ENCODE data around the gene AQP3. TPM values are rescaled to one million over a fixed set of nuclear protein-coding genes. Genes with fewer than 3 reads are reported as not detected.
A peak's percentile ranks its signal among the peaks of the same experiment; 100 is the strongest.

Gene AQP3
- total and polyA plus RNA-seq, 2 experiments from 2014 or later: 97.1 to 123 TPM

DNA sequence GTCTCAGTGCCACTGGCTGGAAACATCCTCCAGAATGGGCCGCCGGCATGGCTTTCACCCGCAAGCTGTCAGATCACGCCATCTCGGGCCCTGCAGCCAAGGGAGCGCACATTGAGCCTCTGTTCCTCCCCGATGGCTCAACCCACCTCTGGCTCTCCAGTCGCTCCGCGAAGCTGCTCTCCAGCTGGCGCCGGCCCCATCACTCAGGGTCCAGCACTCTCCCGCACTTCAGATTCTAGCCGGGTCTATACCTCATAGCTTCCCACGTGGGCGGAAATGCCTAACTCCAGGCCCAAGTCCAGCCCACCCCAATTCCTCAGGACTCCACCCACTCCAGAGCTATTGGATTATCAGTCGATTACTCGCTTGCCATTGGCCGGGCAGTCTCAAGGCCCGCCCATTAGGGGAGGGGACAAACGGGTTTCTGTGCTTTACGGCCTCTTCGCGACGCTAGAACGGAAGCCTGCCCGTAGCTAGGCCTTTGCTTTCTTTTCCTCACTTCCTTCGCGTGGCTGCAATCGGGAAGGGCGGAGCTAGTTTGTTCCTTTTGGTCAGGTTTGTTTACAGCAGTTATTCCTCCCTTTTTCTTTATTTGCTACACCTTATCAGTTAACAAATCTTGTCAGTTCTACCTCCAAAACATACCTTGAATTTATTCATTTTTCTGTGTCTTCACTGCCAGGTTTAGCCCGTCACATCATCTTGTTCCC lies 26.4 kb upstream of the AQP3 start, which contains the start of gene NOL6:
NOL6 (minus strand) TSS at position 282 of the 710 bp plus-strand sequence; CDS start at position 200, 82 bp downstream.
- peak within 1 kb of the TSS; percentile 53 for H2AFZ ChIP-seq
- no peaks in the 10 kb centered on the region for H3K9me2 ChIP-seq (replicated peaks; ENCODE audit: insufficient read depth)
- no peaks in the 10 kb centered on the region for H3K36me3 ChIP-seq (replicated peaks; ENCODE audit: insufficient read depth, low read depth)
- H3K9me3 ChIP-seq (ENCODE audit: low read depth): no peaks in the 10 kb centered on the region
- TF ChIP-seq, protein P1, sequence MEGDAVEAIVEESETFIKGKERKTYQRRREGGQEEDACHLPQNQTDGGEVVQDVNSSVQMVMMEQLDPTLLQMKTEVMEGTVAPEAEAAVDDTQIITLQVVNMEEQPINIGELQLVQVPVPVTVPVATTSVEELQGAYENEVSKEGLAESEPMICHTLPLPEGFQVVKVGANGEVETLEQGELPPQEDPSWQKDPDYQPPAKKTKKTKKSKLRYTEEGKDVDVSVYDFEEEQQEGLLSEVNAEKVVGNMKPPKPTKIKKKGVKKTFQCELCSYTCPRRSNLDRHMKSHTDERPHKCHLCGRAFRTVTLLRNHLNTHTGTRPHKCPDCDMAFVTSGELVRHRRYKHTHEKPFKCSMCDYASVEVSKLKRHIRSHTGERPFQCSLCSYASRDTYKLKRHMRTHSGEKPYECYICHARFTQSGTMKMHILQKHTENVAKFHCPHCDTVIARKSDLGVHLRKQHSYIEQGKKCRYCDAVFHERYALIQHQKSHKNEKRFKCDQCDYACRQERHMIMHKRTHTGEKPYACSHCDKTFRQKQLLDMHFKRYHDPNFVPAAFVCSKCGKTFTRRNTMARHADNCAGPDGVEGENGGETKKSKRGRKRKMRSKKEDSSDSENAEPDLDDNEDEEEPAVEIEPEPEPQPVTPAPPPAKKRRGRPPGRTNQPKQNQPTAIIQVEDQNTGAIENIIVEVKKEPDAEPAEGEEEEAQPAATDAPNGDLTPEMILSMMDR (IDR thresholded peaks at IDR 0.05; ENCODE audit: poor library complexity): no peak
- TF ChIP-seq EZH2 (IDR thresholded peaks at IDR 0.05; ENCODE audit: borderline replicate concordance) (no peak), EZH2phosphoT487 (IDR thresholded peaks at IDR 0.05; ENCODE audit: low read depth, severe bottlenecking, unreplicated experiment) (no peak)
- H3K79me2 ChIP-seq: peaks cover 20% of the 10 kb centered on the region
- peaks cover 8% of the 10 kb centered on the region for H3K4me1 ChIP-seq (ENCODE audit: insufficient read depth)
- WGBS (ENCODE audit: low lambda C conversion rate, missing lambda C conversion rate): 1% methylated on average over 32 of the region's 32 CpGs
- H3K4me3 ChIP-seq: peak within 1 kb of the TSS; percentile 44
- DNase-seq (ENCODE audit: low spot score): peak; percentile 99
- peak within 1 kb of the TSS; percentile 51 for H3K27ac ChIP-seq
- H3K4me2 ChIP-seq: peak within 1 kb of the TSS; percentile 90
- no peaks in the 10 kb centered on the region for H4K20me1 ChIP-seq (ENCODE audit: insufficient read depth, poor library complexity, severe bottlenecking)
- H3K27me3 ChIP-seq: no peaks in the 10 kb centered on the region

DNA sequence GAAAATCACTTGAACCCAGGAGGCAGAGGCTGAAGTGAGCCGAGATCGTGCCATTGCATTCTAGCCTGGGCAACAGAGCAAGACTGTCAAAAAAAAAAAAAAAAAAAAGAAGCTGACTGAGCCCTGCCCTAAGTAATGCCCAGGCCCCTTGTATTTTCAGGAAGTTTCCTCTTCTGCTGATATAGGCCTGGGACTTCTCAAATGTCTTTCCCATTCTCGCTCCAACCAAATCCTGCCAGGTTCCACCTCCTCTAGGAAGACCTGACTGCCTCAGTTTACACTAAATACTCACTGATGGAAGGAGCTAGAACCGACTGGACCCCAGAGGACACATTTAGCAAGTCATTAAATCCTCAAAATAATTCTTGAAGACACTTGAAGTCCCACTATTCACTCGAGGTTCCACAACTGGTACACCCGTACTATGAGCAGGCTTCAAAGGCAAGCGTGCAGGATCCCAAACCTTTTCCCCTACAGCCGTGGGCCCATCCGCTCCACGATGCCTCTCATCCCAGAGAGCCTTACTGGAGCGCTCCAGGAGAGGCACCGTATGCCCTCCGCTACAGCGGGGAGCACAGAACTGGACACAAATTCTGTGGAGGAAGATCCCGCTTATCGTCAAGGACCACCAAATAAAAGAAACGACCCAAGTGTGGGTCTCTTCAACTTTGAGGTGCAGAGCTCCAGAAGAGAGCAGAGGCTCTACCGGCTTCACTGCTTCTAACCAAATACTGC lies 25.7 kb upstream of the AQP3 start:
- TF ChIP-seq, protein P1 (IDR thresholded peaks at IDR 0.05; ENCODE audit: poor library complexity): no peak
- TF ChIP-seq EZH2phosphoT487 (IDR thresholded peaks at IDR 0.05; ENCODE audit: low read depth, severe bottlenecking, unreplicated experiment) (no peak), EZH2 (IDR thresholded peaks at IDR 0.05; ENCODE audit: borderline replicate concordance) (no peak)
- Histone ChIP-seq H3K4me2 (peak overlapping the region; percentile 90), H4K20me1 (ENCODE audit: insufficient read depth, poor library complexity, severe bottlenecking) (no peaks in the 10 kb centered on the region), H2AFZ (peak overlapping the region; percentile 26), H3K4me1 (ENCODE audit: insufficient read depth) (peaks cover 8% of the 10 kb centered on the region), H3K4me3 (peak overlapping the region; percentile 34), H3K9me3 (ENCODE audit: low read depth) (no peaks in the 10 kb centered on the region), H3K36me3 (replicated peaks; ENCODE audit: insufficient read depth, low read depth) (no peaks in the 10 kb centered on the region), H3K79me2 (peaks cover 20% of the 10 kb centered on the region), H3K27ac (peak overlapping the region; percentile 5), H3K27me3 (no peaks in the 10 kb centered on the region), H3K9me2 (replicated peaks; ENCODE audit: insufficient read depth) (no peaks in the 10 kb centered on the region)
- 15% methylated on average over 18 of the region's 18 CpGs for WGBS (ENCODE audit: low lambda C conversion rate, missing lambda C conversion rate)
- DNase-seq (ENCODE audit: low spot score): no peak

DNA sequence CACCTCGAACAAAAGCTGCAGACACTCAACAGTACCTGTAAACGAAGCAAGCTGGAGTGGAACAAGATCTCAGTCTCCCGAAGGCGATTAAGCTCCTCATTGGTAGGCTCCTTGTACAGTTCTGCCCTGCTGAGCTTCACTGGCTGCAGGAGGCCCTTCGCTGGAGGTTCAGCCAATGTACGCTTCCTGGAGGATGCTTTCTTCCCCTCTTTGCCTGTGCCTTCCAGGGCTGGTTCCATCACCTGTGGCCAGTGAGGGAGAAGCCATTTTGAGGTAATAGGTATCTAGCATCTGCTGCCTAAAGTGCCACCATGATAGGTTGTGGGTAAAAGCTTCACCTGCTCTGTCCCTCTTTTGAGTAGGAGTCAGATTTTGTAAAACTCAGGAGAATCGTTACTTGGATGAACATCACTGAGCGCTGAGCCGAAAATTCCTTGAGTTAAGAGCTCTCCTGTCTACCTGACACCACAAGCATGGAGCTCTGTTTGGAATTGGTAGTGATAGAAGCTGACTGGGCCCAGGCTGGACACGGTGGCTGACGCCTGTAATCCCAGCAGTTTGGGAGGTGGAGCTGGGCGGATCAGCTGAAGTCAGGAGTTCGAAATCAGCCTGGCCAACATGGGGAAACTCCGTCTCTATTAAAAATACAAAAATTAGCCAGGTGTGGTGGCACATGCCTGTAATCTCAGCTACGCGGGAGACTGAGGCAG lies 24.9 kb upstream of the AQP3 start:
- no peak for TF ChIP-seq EZH2phosphoT487 (IDR thresholded peaks at IDR 0.05; ENCODE audit: low read depth, severe bottlenecking, unreplicated experiment)
- TF ChIP-seq, protein P1 (IDR thresholded peaks at IDR 0.05; ENCODE audit: poor library complexity): no peak
- no peak for TF ChIP-seq EZH2 (IDR thresholded peaks at IDR 0.05; ENCODE audit: borderline replicate concordance)
- H3K4me2 ChIP-seq: peak overlapping the region; percentile 90
- peaks cover 20% of the 10 kb centered on the region for H3K79me2 ChIP-seq
- WGBS (ENCODE audit: low lambda C conversion rate, missing lambda C conversion rate): 93% methylated on average over 16 of the region's 16 CpGs
- DNase-seq (ENCODE audit: low spot score): no peak
- no peaks in the 10 kb centered on the region for H4K20me1 ChIP-seq (ENCODE audit: insufficient read depth, poor library complexity, severe bottlenecking)
- no peaks in the 10 kb centered on the region for H3K9me3 ChIP-seq (ENCODE audit: low read depth)
- no peak overlapping the region for H3K4me3 ChIP-seq
- H3K4me1 ChIP-seq (ENCODE audit: insufficient read depth): peaks cover 8% of the 10 kb centered on the region
- no peak overlapping the region for H2AFZ ChIP-seq
- no peak overlapping the region for H3K27ac ChIP-seq
- no peaks in the 10 kb centered on the region for H3K27me3 ChIP-seq
- no peaks in the 10 kb centered on the region for H3K9me2 ChIP-seq (replicated peaks; ENCODE audit: insufficient read depth)
- H3K36me3 ChIP-seq (replicated peaks; ENCODE audit: insufficient read depth, low read depth): no peaks in the 10 kb centered on the region
